DND-41 (cell line): ENCODE data around the gene LORICRIN.

Experiments used
- CTCF ChIP-seq: IDR thresholded peaks from 2 replicates; pipeline ENCODE4 v1.5.1; 2012; ENCODE audit warnings: borderline replicate concordance, low read length, moderate library complexity, mild to moderate bottlenecking; ENCODE audit not compliant: poor library complexity, severe bottlenecking; ENCODE audit errors: extremely low read depth
- EZH2 ChIP-seq: IDR thresholded peaks from 3 replicates; pipeline ENCODE4 v1.6.1; 2012; ENCODE audit warnings: borderline replicate concordance, low read depth, mild to moderate bottlenecking, moderate library complexity, low read length, inconsistent platforms; ENCODE audit not compliant: severe bottlenecking

- TF ChIP-seq CTCF (no peak), EZH2 (no peak)
Observed at GRCh38 chr1:153213519-153213918, 46.0 kb upstream of the LORICRIN start.
